GM12873 (cell line): Measurements from ENCODE around the gene BBLN.

Experiments
- CTCF ChIP-seq: IDR thresholded peaks from 2 replicates; pipeline ENCODE4 v1.5.1; 2012; ENCODE audit warnings: low read depth, mild to moderate bottlenecking, moderate library complexity, low read length, control low read depth; ENCODE audit not compliant: insufficient read depth; ENCODE audit errors: missing control alignments

The BBLN gene

GRCh38 chr9:128159784-128160602, at the start of gene BBLN:
Gene BBLN, plus strand, starts transcription at chr9:128160265. Its CDS starts 143 bp downstream, at chr9:128160408.
- no peak for TF ChIP-seq CTCF

GRCh38 chr9:128113526-128114325, 46.3 kb upstream of the BBLN start:
- TF ChIP-seq CTCF = no peak

GRCh38 chr9:128114326-128115186, 45.5 kb upstream of the BBLN start:
- no peak for TF ChIP-seq CTCF

GRCh38 chr9:128115187-128116103, 44.6 kb upstream of the BBLN start:
- TF ChIP-seq CTCF = no peak

GRCh38 chr9:128116104-128117083, 43.7 kb upstream of the BBLN start:
- TF ChIP-seq CTCF = no peak
